HL-60/S4 treated with phorbol 12-myristate 13-acetate at 8.2 ng/mL for 4 days and 3 days (cell line): Measurements from ENCODE around the gene ZFAND3.

ENCODE experiments used
- in situ Hi-C: fragments of 300-500 bp; cut with MboI; formaldehyde crosslinking; loops from 2 replicates; pipeline ENCODE4 v1.15.0; 2022; ENCODE audit warnings: low sequenced_read_pairs

Gene ZFAND3

GRCh38 chr6:37794825-37795224 is 24.7 kb upstream of the ZFAND3 start:
- in situ Hi-C loops: no loop called here

- in situ Hi-C loops: no loop called here
Observed at GRCh38 chr6:37798436-37799262, 20.9 kb upstream of the ZFAND3 start.

- in situ Hi-C loops: no loop called here
Observed at GRCh38 chr6:37799263-37799644, 20.3 kb upstream of the ZFAND3 start.

GRCh38 chr6:37800703-37801604 is 18.6 kb upstream of the ZFAND3 start:
- in situ Hi-C loops: no loop called here

- in situ Hi-C loops: no loop called here
Observed at GRCh38 chr6:37801605-37801940, 18.0 kb upstream of the ZFAND3 start.

- in situ Hi-C loops: no loop called here
Observed at GRCh38 chr6:37802810-37803209, 16.7 kb upstream of the ZFAND3 start.

GRCh38 chr6:37804586-37804985 is 14.9 kb upstream of the ZFAND3 start:
- in situ Hi-C loops: no loop called here

- in situ Hi-C loops: no loop called here
Observed at GRCh38 chr6:37806213-37806612, 13.3 kb upstream of the ZFAND3 start.

GRCh38 chr6:37807656-37808055 is 11.9 kb upstream of the ZFAND3 start:
- in situ Hi-C loops: no loop called here

- in situ Hi-C loops: no loop called here
Observed at GRCh38 chr6:37809197-37809543, 10.4 kb upstream of the ZFAND3 start.

GRCh38 chr6:37812841-37813240 is 6.7 kb upstream of the ZFAND3 start:
- in situ Hi-C loops: no loop called here

- in situ Hi-C loops: no loop called here
Observed at GRCh38 chr6:37814374-37814773, 5.2 kb upstream of the ZFAND3 start.

- in situ Hi-C loops: no loop called here
Observed at GRCh38 chr6:37816599-37817375, 2.7 kb upstream of the ZFAND3 start.

GRCh38 chr6:37818536-37819176 is 871 bp upstream of the ZFAND3 start:
- in situ Hi-C loops: no loop called here

GRCh38 chr6:37819802-37820717 is 533 bp downstream of the ZFAND3 start:
- in situ Hi-C loops: no loop called here

GRCh38 chr6:37820718-37821079 is 1.2 kb downstream of the ZFAND3 start:
- in situ Hi-C loops: no loop called here

- in situ Hi-C loops: no loop called here
Observed at GRCh38 chr6:37821446-37821845, 1.9 kb downstream of the ZFAND3 start.

- in situ Hi-C loops: no loop called here
Observed at GRCh38 chr6:37822851-37823682, 3.5 kb downstream of the ZFAND3 start.

GRCh38 chr6:37824170-37824569 is 4.6 kb downstream of the ZFAND3 start:
- in situ Hi-C loops: no loop called here
